ENCODE results near the gene PAIP2B. TPM values are rescaled to one million over a fixed set of nuclear protein-coding genes. Genes with fewer than 3 reads are reported as not detected.

Gene PAIP2B
- total RNA-seq, 1 donor from 2014 or later = 16.2 TPM

- DNase-seq = no peak
These were observed 73.2 kb downstream of the PAIP2B start for GRCh38 chr2:71153585-71154224.

DNA sequence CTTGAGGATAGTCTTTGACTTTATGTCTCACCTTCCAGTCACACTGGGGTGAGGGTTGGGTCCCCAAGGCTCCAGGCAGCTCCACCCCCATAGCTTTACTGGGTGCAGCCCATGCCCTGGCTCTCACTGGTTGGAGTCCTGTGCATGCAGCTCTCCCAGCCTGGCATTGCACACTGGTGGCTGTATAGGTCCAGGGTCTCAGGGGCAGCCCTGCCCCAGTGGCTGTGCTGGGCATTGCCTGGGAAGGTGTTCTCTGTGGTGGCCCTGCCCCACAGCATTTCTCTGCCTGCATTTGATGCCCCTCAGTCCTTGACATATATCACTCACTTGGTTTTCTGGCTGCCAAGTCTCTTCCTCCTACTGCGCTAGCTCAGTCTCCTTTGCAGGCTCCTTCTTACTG lies 75.3 kb downstream of the PAIP2B start:
- DNase-seq = no peak

GRCh38 chr2:71150082-71150816 lies 76.7 kb downstream of the PAIP2B start:
- DNase-seq = no peak

DNA sequence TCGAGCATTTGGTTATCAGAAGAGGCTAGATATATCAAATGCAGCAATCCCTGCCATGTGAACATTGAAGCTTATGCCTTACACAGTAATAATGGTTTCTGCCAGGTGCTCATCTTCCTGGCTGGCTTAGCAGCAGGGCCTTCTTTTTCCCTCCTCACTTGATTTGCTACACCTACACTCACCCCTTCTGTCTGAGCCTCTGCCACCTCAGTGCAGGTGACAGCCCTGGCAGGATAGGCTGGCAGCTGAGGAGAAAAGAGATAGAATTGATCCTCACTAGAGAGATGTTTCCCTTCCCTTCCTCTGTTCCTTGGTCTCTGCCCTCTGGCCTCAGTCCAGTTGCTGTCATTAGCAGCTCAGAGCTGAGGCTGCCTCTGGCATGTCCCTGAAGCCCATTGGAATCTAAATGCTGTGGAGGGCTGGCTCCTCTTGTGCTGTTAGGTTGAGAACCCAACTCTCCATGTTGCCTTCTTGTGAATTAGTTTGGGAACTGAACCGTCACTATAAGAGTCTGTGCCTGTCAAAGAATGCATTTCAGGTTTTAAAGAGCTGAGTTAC lies 78.3 kb downstream of the PAIP2B start:
- DNase-seq = no peak

GRCh38 chr2:71143782-71144181 lies 83.1 kb downstream of the PAIP2B start:
- no peak for DNase-seq

DNA sequence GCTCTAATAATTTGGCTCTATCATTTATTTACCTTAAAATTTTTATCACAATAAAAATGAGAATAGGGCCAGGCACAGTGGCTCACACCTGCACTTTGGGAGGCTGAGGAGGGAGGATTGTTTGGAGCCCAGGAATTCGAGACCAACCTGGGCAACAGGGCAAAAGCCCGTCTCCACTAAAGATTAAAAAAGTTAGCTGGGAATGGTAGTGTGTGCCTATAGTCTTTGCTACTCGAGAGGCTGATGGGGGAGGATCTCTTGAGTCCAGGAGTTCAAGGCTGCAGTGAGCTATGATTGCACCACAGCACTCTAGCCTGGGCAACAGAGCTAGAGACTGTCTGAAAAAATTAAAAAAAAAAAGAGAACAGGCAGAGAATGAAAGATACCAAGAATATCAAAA lies 90.7 kb downstream of the PAIP2B start:
- DNase-seq = no peak

DNA sequence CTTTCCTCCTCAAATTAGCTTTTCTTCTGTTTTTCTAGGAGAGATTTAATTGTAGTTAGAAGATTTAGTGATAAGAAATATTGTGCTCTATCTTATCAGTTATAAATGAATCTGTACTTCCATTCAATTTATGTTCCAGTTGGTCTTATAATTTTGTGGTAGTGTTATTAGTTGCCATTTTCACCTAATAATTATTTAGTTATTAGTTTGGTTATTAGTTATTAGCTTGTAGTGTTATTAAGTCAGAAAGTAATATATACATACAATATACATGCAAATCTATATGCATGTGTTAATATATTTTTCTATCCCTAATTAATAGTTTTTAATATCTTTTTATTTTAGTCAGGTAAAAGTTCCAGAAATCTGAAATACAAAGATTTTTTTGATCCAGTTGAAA lies 93.3 kb downstream of the PAIP2B start:
- DNase-seq = no peak

Small RNA genes lying within 50 kb of the gene (small RNA-seq; reads per million reads assigned to genes)
- gene AC007881.1 (ENCODE audit: low replicate concordance) = not detected

Other genes starting within 250 kb of the PAIP2B start
- gene ANKRD53, start 248.5 kb downstream of the PAIP2B start, total RNA-seq = 0.31 TPM
- gene TEX261, start 232.2 kb downstream of the PAIP2B start, total RNA-seq = 63.3 TPM
- gene NAGK, start 158.5 kb downstream of the PAIP2B start, total RNA-seq = 47.3 TPM
- gene MCEE, start 96.9 kb downstream of the PAIP2B start, total RNA-seq = 39.8 TPM
- 26.9 TPM for gene MPHOSPH10, start 96.5 kb downstream of the PAIP2B start, total RNA-seq
- 264 TPM for gene ZNF638, start 104.7 kb upstream of the PAIP2B start, total RNA-seq
- gene DYSF, start 226.5 kb upstream of the PAIP2B start, total RNA-seq = 100 TPM

Data from tongue (tissue), 3 donors.